ENCODE data around the gene ZNHIT2.

The ZNHIT2 gene

GRCh38 chr11:65134240-65134951, 16.9 kb upstream of the ZNHIT2 start, which contains the start of gene SYVN1:
Gene SYVN1 (minus strand): TSS chr11:65134519. CDS start chr11:65133601, 918 bp downstream.
- peak; percentile 87 for DNase-seq (ENCODE audit: low read depth)

- DNase-seq (ENCODE audit: low read depth) = no peak
These were observed 16.2 kb upstream of the ZNHIT2 start for GRCh38 chr11:65133724-65134123.

GRCh38 chr11:65132988-65133700, 15.6 kb upstream of the ZNHIT2 start:
- DNase-seq (ENCODE audit: low read depth) = no peak

- DNase-seq (ENCODE audit: low read depth) = no peak
These were observed 14.9 kb upstream of the ZNHIT2 start for GRCh38 chr11:65132238-65132987.

- DNase-seq (ENCODE audit: low read depth) = no peak
These were observed 14.4 kb upstream of the ZNHIT2 start for GRCh38 chr11:65131895-65132237.

- no peak for DNase-seq (ENCODE audit: low read depth)
These were observed 13.9 kb upstream of the ZNHIT2 start for GRCh38 chr11:65131417-65131776.

GRCh38 chr11:65130631-65131416, 13.3 kb upstream of the ZNHIT2 start:
- DNase-seq (ENCODE audit: low read depth) = no peak

GRCh38 chr11:65129649-65130441, 12.3 kb upstream of the ZNHIT2 start:
- DNase-seq (ENCODE audit: low read depth) = no peak

GRCh38 chr11:65128182-65129145, 11.0 kb upstream of the ZNHIT2 start:
- DNase-seq (ENCODE audit: low read depth) = no peak

GRCh38 chr11:65127473-65128181, 10.1 kb upstream of the ZNHIT2 start:
- DNase-seq (ENCODE audit: low read depth) = no peak

GRCh38 chr11:65126624-65127274, 9.2 kb upstream of the ZNHIT2 start:
- no peak for DNase-seq (ENCODE audit: low read depth)

GRCh38 chr11:65125197-65126056, 7.9 kb upstream of the ZNHIT2 start:
- DNase-seq (ENCODE audit: low read depth) = no peak

GRCh38 chr11:65124480-65125196, 7.1 kb upstream of the ZNHIT2 start:
- DNase-seq (ENCODE audit: low read depth) = no peak

GRCh38 chr11:65121865-65122696, 4.6 kb upstream of the ZNHIT2 start, which contains the start of the genes FAU and MRPL49:
Gene FAU (minus strand): TSS chr11:65122134. CDS start chr11:65121813, 321 bp downstream.
Gene MRPL49 (plus strand): TSS chr11:65122321. CDS start chr11:65122347, 26 bp downstream.
- peak; percentile 97 for DNase-seq (ENCODE audit: low read depth)

- no peak for DNase-seq (ENCODE audit: low read depth)
These were observed 4.0 kb upstream of the ZNHIT2 start for GRCh38 chr11:65121447-65121864.

- no peak for DNase-seq (ENCODE audit: low read depth)
These were observed 3.3 kb upstream of the ZNHIT2 start for GRCh38 chr11:65120831-65121230.

Data from stimulated activated CD8-positive, alpha-beta memory T cell treated with anti-CD3 and anti-CD28 coated beads, Interleukin-12 subunit alpha, Interleukin-12 subunit beta, amount 100 ng/mL, for 4 hours (primary cell).